PC-9 (cell line): ENCODE results near the gene BHLHE40. TPM values are rescaled to one million over a fixed set of nuclear protein-coding genes. Genes with fewer than 3 reads are reported as not detected.

Experiments
- BruUV-seq: library from RNA; stranded (reverse); fragments of 400-500 nt; replicated peaks from 2 replicates; lab custom pipeline; 2021; lab: Mats Ljungman, UMichigan
- CTCF ChIA-PET: fragments of 300-600 bp; sonication (Branson Sonifier 250); formaldehyde crosslinking; loops from one replicate; lab custom pipeline; 2022; ENCODE audit warnings: antibody characterized with exemption; lab: Charles Lee
- POLR2A ChIA-PET: fragments of 300-600 bp; sonication (Branson Sonifier 250); formaldehyde crosslinking; loops from one replicate; lab custom pipeline; 2022; ENCODE audit warnings: antibody characterized with exemption; ENCODE audit not compliant: unreplicated experiment; lab: Charles Lee
- DNase-seq, 2 experiments: peaks; one replicate each; pipeline versions ENCODE4 v3.0.0 to v3.0.0-alpha.2; 2015 to 2022; ENCODE audit warnings: mixed read lengths in 1 of 2
- H2AFZ ChIP-seq: fragments of 200-600 bp; sonication (generic); 2 replicates; pipeline ENCODE4 v1.8.1; 2017; ENCODE audit warnings: antibody characterized with exemption
- H3F3A ChIP-seq: fragments of 200-600 bp; sonication (generic); 2 replicates; pipeline ENCODE4 v1.8.1; 2017; ENCODE audit warnings: antibody characterized with exemption, mild to moderate bottlenecking, low read depth; ENCODE audit not compliant: insufficient read depth
- H3K27ac ChIP-seq: fragments of 200-600 bp; sonication (generic); 2 replicates; pipeline ENCODE4 v1.6.1; 2016; ENCODE audit warnings: mixed run types
- H3K27me3 ChIP-seq: fragments of 200-600 bp; sonication (generic); 2 replicates; pipeline ENCODE4 v1.6.1; 2016; ENCODE audit warnings: low read depth, mixed run types; ENCODE audit not compliant: insufficient read depth
- H3K36me3 ChIP-seq: fragments of 200-600 bp; sonication (generic); 2 replicates; pipeline ENCODE4 v1.6.1; 2016; ENCODE audit warnings: low read depth, mixed run types
- H3K4me1 ChIP-seq: fragments of 200-600 bp; sonication (generic); replicated peaks from 2 replicates; pipeline ENCODE4 v1.6.1; 2016; ENCODE audit warnings: mixed run types; ENCODE audit not compliant: insufficient read depth
- H3K4me2 ChIP-seq: fragments of 200-600 bp; sonication (generic); 2 replicates; pipeline ENCODE4 v1.6.1; 2017; ENCODE audit warnings: mixed run types
- H3K4me3 ChIP-seq: fragments of 200-600 bp; sonication (generic); 2 replicates; pipeline ENCODE4 v1.6.1; 2016; ENCODE audit warnings: mixed run types
- H3K79me2 ChIP-seq: fragments of 200-600 bp; sonication (generic); 2 replicates; pipeline ENCODE4 v1.6.1; 2017; ENCODE audit warnings: low read depth, mixed run types
- H3K9me2 ChIP-seq: fragments of 200-600 bp; sonication (generic); 2 replicates; pipeline ENCODE4 v1.8.1; 2017; ENCODE audit warnings: mild to moderate bottlenecking; ENCODE audit not compliant: insufficient read depth
- H3K9me3 ChIP-seq: fragments of 200-600 bp; sonication (generic); 2 replicates; pipeline ENCODE4 v1.8.1; 2016; ENCODE audit warnings: low read depth; ENCODE audit not compliant: insufficient read depth
- H4K20me1 ChIP-seq: fragments of 200-600 bp; sonication (generic); 2 replicates; pipeline ENCODE4 v1.8.1; 2017; ENCODE audit not compliant: insufficient read depth
- CTCF ChIP-seq: fragments of 200-600 bp; sonication (generic); conservative IDR thresholded peaks from 2 replicates; pipeline ENCODE4 v1.6.1; 2017; ENCODE audit warnings: mixed run types, antibody characterized with exemption, mild to moderate bottlenecking, moderate library complexity
- EZH2 ChIP-seq: fragments of 200-600 bp; sonication (generic); IDR thresholded peaks from 2 replicates; pipeline ENCODE4 v1.8.0; 2017; ENCODE audit warnings: antibody characterized with exemption, low read depth
- intact Hi-C: fragments of 100-400 bp; cut with micrococcal nuclease; formaldehyde crosslinking; loops from one replicate; pipeline ENCODE4 v1.10.0; 2022; ENCODE audit not compliant: unreplicated experiment
- total RNA-seq: library from RNA; stranded (reverse); gene quantifications from 2 replicates; pipeline ENCODE4 v1.2.3, GENCODE V29; 2021

BHLHE40 gene
- total RNA-seq, 1 experiment from 2014 or later, result 45.5 TPM

DNA sequence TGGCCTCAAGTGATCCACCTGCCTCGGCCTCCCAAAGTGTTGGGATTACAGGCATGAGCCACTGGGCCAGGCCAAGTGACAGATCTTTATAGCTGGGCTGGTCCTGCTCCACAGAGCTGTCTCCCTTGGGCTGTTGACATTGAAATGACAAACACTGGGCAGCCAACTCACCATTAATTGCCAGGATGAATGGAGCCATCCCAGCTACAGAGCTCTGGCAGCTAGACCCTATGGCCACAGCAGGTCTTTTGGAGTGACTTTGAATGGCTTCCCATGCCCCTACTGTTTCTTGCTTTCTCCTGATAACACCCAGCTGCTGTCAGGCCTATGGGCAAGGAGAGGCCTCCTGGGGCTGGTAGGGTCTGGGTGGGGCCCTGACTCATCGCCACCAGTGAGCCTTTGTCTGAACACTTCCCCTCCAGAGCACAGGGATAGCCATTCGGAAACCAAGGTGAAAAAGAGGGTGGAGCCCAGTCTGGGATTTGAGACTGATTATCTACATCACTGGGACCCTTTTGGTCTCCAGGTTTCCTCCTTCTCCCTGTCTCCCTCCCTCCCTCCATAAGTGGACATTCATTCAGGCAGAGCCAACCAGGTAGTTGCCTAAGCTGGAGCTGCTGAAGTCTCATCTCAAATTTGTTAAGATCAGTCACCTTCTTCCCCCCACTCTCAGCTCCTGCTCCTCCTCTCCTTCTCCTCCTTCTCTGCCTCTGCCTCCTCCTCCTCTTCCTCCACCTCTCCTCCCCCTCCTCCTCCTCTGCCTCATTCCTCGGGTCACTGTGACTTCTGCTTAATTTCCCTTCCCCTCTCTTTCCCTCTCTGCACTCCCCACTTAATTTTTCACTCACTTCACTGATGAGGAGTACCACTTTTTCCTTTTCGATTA is 34.0 kb downstream of the BHLHE40 start:
- Histone ChIP-seq H4K20me1 (no peaks in the 10 kb centered on the region), H3F3A (peaks cover 12% of the 10 kb centered on the region; the same call in 1 of the 2 replicates), H3K9me3 (no peaks in the 10 kb centered on the region), H3K4me2 (peak overlapping the region; percentile 49), H3K36me3 (no peaks in the 10 kb centered on the region), H3K9me2 (no peaks in the 10 kb centered on the region), H3K4me3 (no peak overlapping the region), H3K4me1 (peaks cover 58% of the 10 kb centered on the region), H3K79me2 (no peaks in the 10 kb centered on the region), H2AFZ (no peak overlapping the region), H3K27me3 (no peaks in the 10 kb centered on the region), H3K27ac (peak overlapping the region; percentile 52)
- POLR2A ChIA-PET, result interaction anchor here (0.5 to 0.6 kb wide), 4 partner anchors 10 to 1883 kb away, joined by 3 to 7 read pairs (median 4); no protein-coding TSS in a partner anchor
- BruUV-seq, result no TSS peak
- peak; percentile 74 to 82 for DNase-seq
- TF ChIP-seq CTCF (no peak), EZH2 (no peak)
- intact Hi-C loops, result no loop called here
- CTCF ChIA-PET, result interaction anchor here (1.2 kb wide), 1 partner anchor 301 kb away, joined by 4 read pairs; no protein-coding TSS in a partner anchor

GRCh38 chr3:5014391-5014790 is 35.2 kb downstream of the BHLHE40 start:
- no TSS peak for BruUV-seq
- no peaks in the 10 kb centered on the region for H4K20me1 ChIP-seq
- no peaks in the 10 kb centered on the region for H3K27me3 ChIP-seq
- no peak overlapping the region for H3K4me3 ChIP-seq
- H3K36me3 ChIP-seq, result no peaks in the 10 kb centered on the region
- H3K9me2 ChIP-seq, result no peaks in the 10 kb centered on the region
- intact Hi-C loops, result no loop called here
- peaks cover 66% of the 10 kb centered on the region for H3K4me1 ChIP-seq
- H2AFZ ChIP-seq, result no peak overlapping the region
- no peak for DNase-seq
- H3K4me2 ChIP-seq, result no peak overlapping the region
- H3F3A ChIP-seq, result peaks cover 12% of the 10 kb centered on the region; the same call in 1 of the 2 replicates
- TF ChIP-seq EZH2 (no peak), CTCF (no peak)
- no peak overlapping the region for H3K27ac ChIP-seq
- ChIA-PET CTCF (no interaction called here), POLR2A (no interaction called here)
- H3K9me3 ChIP-seq, result no peaks in the 10 kb centered on the region
- H3K79me2 ChIP-seq, result no peaks in the 10 kb centered on the region

- H3K9me2 ChIP-seq, result no peaks in the 10 kb centered on the region
Observed at GRCh38 chr3:5015056-5015455, 35.8 kb downstream of the BHLHE40 start.

More at GRCh38 chr3:5015056-5015455, 35.8 kb downstream of the BHLHE40 start:
- Histone ChIP-seq H3K27me3 (no peaks in the 10 kb centered on the region), H2AFZ (no peak overlapping the region), H4K20me1 (no peaks in the 10 kb centered on the region), H3K4me2 (no peak overlapping the region), H3K79me2 (no peaks in the 10 kb centered on the region), H3K9me3 (no peaks in the 10 kb centered on the region), H3K4me1 (peaks cover 66% of the 10 kb centered on the region), H3K4me3 (no peak overlapping the region), H3K27ac (no peak overlapping the region), H3F3A (peaks cover 12% of the 10 kb centered on the region; the same call in 1 of the 2 replicates), H3K36me3 (no peaks in the 10 kb centered on the region)
- DNase-seq, result no peak
- BruUV-seq, result no TSS peak
- ChIA-PET CTCF (no interaction called here), POLR2A (no interaction called here)
- intact Hi-C loops, result loop anchor here (5.0 kb wide), 1 partner anchor 182 kb away; no protein-coding TSS in a partner anchor
- TF ChIP-seq CTCF (no peak), EZH2 (no peak)
